ENCODE measurements around the gene C11orf65. TPM values are rescaled to one million over a fixed set of nuclear protein-coding genes. Genes with fewer than 3 reads are reported as not detected.

The C11orf65 gene
- total RNA-seq, 1 donor from 2014 or later, result 0.81 TPM

- TF ChIP-seq CTCF (conservative IDR thresholded peaks at IDR 0.05; ENCODE audit: low read depth, low read length), result no peak
- no peak overlapping the region for H3K4me3 ChIP-seq (ENCODE audit: low read depth, low read length)
- no peak for DNase-seq (ENCODE audit: low read depth)
Measured at GRCh38 chr11:108345767-108346166, 121.6 kb downstream of the C11orf65 start.

- no peak for DNase-seq (ENCODE audit: low read depth)
- TF ChIP-seq CTCF (conservative IDR thresholded peaks at IDR 0.05; ENCODE audit: low read depth, low read length), result no peak
- no peak overlapping the region for H3K4me3 ChIP-seq (ENCODE audit: low read depth, low read length)
Measured at GRCh38 chr11:108343714-108344113, 123.6 kb downstream of the C11orf65 start.

- no peak overlapping the region for H3K4me3 ChIP-seq (ENCODE audit: low read depth, low read length)
Measured at GRCh38 chr11:108341654-108342053, 125.7 kb downstream of the C11orf65 start.

DNA sequence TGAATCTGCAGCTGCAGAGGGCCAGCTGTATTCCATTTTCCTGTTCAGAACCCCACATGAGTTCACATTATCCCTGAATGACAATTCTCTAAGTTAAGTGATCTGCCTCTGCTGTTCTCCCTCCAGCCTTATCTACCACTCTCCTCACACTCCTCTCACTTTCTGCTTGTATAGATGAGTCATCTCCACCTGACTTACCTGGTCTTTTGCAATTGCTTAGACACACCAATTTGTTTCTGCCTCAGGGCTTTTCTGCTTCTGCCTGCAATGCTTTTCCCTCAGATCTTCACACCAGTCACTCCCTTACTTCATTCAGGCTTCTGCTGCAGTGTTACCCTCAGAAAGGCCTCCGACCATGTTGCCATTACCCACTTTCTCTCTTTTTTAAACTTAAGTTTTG is 126.4 kb downstream of the C11orf65 start:
- TF ChIP-seq CTCF (conservative IDR thresholded peaks at IDR 0.05; ENCODE audit: low read depth, low read length), result no peak
- peak; percentile 47 for DNase-seq (ENCODE audit: low read depth)
- H3K4me3 ChIP-seq (ENCODE audit: low read depth, low read length), result no peak overlapping the region

More at GRCh38 chr11:108341654-108342053, 125.7 kb downstream of the C11orf65 start:
- no peak for DNase-seq (ENCODE audit: low read depth)
- TF ChIP-seq CTCF (conservative IDR thresholded peaks at IDR 0.05; ENCODE audit: low read depth, low read length), result no peak

DNA sequence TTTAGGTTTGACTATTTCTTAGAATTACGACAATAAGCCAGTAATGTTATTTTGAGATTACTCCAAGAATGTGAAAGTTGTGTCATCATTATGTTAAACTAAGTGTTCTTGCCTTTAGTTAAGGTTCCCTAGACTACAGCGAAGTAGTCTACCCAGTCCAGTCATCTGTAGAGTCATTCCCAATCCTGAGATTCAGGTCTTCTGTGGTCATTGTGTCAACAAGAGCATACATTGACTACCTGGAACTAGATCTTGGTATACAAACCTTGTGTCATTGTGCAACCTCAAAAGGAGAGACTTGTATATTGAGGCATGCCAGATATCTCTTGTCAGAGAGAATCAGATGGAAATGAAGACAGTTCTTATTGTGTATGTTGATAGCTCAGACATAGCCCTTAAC is 128.6 kb downstream of the C11orf65 start:
- no peak overlapping the region for H3K4me3 ChIP-seq (ENCODE audit: low read depth, low read length)
- no peak for DNase-seq (ENCODE audit: low read depth)
- no peak for TF ChIP-seq CTCF (conservative IDR thresholded peaks at IDR 0.05; ENCODE audit: low read depth, low read length)

- DNase-seq (ENCODE audit: low read depth), result no peak
- no peak overlapping the region for H3K4me3 ChIP-seq (ENCODE audit: low read depth, low read length)
- TF ChIP-seq CTCF (conservative IDR thresholded peaks at IDR 0.05; ENCODE audit: low read depth, low read length), result no peak
Measured at GRCh38 chr11:108333403-108333899, 133.9 kb downstream of the C11orf65 start.

Other genes with a start within 250 kb of the C11orf65 start
- gene NPAT, start 244.9 kb downstream of the C11orf65 start, total RNA-seq, result 8.8 and 9.6 TPM in 2 replicates
- 21.0 and 29.4 TPM in 2 replicates for gene ATM, start 244.5 kb downstream of the C11orf65 start, total RNA-seq
- gene POGLUT3, start 30.9 kb upstream of the C11orf65 start, total RNA-seq, result 21.1 and 24.4 TPM in 2 replicates
- gene EXPH5, start 126.2 kb upstream of the C11orf65 start, total RNA-seq, result 6.8 and 7.8 TPM in 2 replicates
- 28.9 and 34.3 TPM in 2 replicates for gene DDX10, start 197.5 kb upstream of the C11orf65 start, total RNA-seq